HG03025 (cell line): ENCODE results near the gene TEKT3.

Source experiments
- ATAC-seq: cut with Tn5 transposase; IDR thresholded peaks from one replicate; pipeline ENCODE4 v1.9.1; 2021; ENCODE audit warnings: mild to moderate bottlenecking, moderate library complexity; ENCODE audit not compliant: unreplicated experiment, low FRiP score

TEKT3 gene

GRCh38 chr17:15301845-15302244 lies 39.6 kb downstream of the TEKT3 start:
- ATAC-seq: no peak

GRCh38 chr17:15298176-15298575 lies 43.2 kb downstream of the TEKT3 start:
- ATAC-seq: no peak

GRCh38 chr17:15293558-15293957 lies 47.8 kb downstream of the TEKT3 start:
- no peak for ATAC-seq

GRCh38 chr17:15291674-15292361 lies 49.6 kb downstream of the TEKT3 start:
- ATAC-seq: no peak

- ATAC-seq: no peak
Observed at GRCh38 chr17:15290605-15291004, 50.8 kb downstream of the TEKT3 start.

- ATAC-seq: no peak
Observed at GRCh38 chr17:15289285-15290183, 51.9 kb downstream of the TEKT3 start.

GRCh38 chr17:15288859-15289258 lies 52.5 kb downstream of the TEKT3 start:
- no peak for ATAC-seq

- no peak for ATAC-seq
Observed at GRCh38 chr17:15287538-15288267, 53.7 kb downstream of the TEKT3 start.

- ATAC-seq: no peak
Observed at GRCh38 chr17:15285466-15285865, 55.9 kb downstream of the TEKT3 start.

- no peak for ATAC-seq
Observed at GRCh38 chr17:15284537-15284936, 56.9 kb downstream of the TEKT3 start.

- no peak for ATAC-seq
Observed at GRCh38 chr17:15284107-15284506, 57.3 kb downstream of the TEKT3 start.

GRCh38 chr17:15281909-15282308 lies 59.5 kb downstream of the TEKT3 start:
- no peak for ATAC-seq

- no peak for ATAC-seq
Observed at GRCh38 chr17:15278924-15279477, 62.4 kb downstream of the TEKT3 start.

- ATAC-seq: no peak
Observed at GRCh38 chr17:15278380-15278779, 63.0 kb downstream of the TEKT3 start.

- ATAC-seq: no peak
Observed at GRCh38 chr17:15274017-15274416, 67.4 kb downstream of the TEKT3 start.

- ATAC-seq: no peak
Observed at GRCh38 chr17:15273141-15273793, 68.1 kb downstream of the TEKT3 start.

GRCh38 chr17:15271741-15272140 lies 69.7 kb downstream of the TEKT3 start:
- no peak for ATAC-seq

GRCh38 chr17:15270628-15271381 lies 70.6 kb downstream of the TEKT3 start:
- ATAC-seq: no peak

- no peak for ATAC-seq
Observed at GRCh38 chr17:15269780-15270089, 71.7 kb downstream of the TEKT3 start.
